T-helper 1 cell treated with Interleukin-12 subunit alpha and Interleukin-12 subunit beta and Interleukin-4 antibody, amounts not matched to agents 30 ng/mL and 1 ng/mL, for 36 hours (primary cell): Measurements from ENCODE around the gene ICOS. TPM values are rescaled to one million over a fixed set of nuclear protein-coding genes. Genes with fewer than 3 reads are reported as not detected.
"Not testable (repeated sequence)": the region's sequence is repeated elsewhere in the genome, so short reads cannot be mapped to it uniquely, and the experiment has no call there.

Experiments used
- intact Hi-C: fragments of 100-400 bp; cut with micrococcal nuclease; formaldehyde crosslinking; loops from one replicate; pipeline ENCODE4 v1.15.1; 2024
- total RNA-seq: library from RNA; stranded (reverse); gene quantifications from 2 replicates; pipeline ENCODE4 v1.2.3, GENCODE V29; 2022

Gene ICOS
- total RNA-seq, 1 donor from 2014 or later: 63.1 TPM

- intact Hi-C loops: no loop called here
These were observed 34.7 kb downstream of the ICOS start for GRCh38 chr2:203971251-203971650.

GRCh38 chr2:203972066-203972465 lies 35.5 kb downstream of the ICOS start:
- intact Hi-C loops: loop anchor here (2.0 kb wide), 1 partner anchor 17 kb away; no protein-coding TSS in a partner anchor

GRCh38 chr2:203973000-203973399 lies 36.4 kb downstream of the ICOS start:
- intact Hi-C loops: loop anchor here (2.0 kb wide), 1 partner anchor 16 kb away; no protein-coding TSS in a partner anchor

GRCh38 chr2:203973676-203974075 lies 37.1 kb downstream of the ICOS start:
- intact Hi-C loops: loop anchor here (2.0 kb wide), 1 partner anchor 15 kb away; no protein-coding TSS in a partner anchor

- intact Hi-C loops: no loop called here
These were observed 39.3 kb downstream of the ICOS start for GRCh38 chr2:203975912-203976311.

- intact Hi-C loops: loop anchor here (5.0 kb wide), 1 partner anchor 1235 kb away; no protein-coding TSS in a partner anchor
These were observed 45.7 kb downstream of the ICOS start for GRCh38 chr2:203982276-203982675.

- intact Hi-C loops: loop anchor here (5.0 kb wide), 1 partner anchor 1236 kb away; no protein-coding TSS in a partner anchor
These were observed 46.6 kb downstream of the ICOS start for GRCh38 chr2:203983064-203983715.

- intact Hi-C loops: not testable (repeated sequence)
These were observed 49.4 kb downstream of the ICOS start for GRCh38 chr2:203985978-203986377.

GRCh38 chr2:203987959-203988358 lies 51.4 kb downstream of the ICOS start:
- intact Hi-C loops: loop anchor here (1.0 to 2.0 kb wide), 4 partner anchors 9 to 41 kb away; no protein-coding TSS in a partner anchor

GRCh38 chr2:203988500-203989260 lies 52.1 kb downstream of the ICOS start:
- intact Hi-C loops: loop anchor here (1.0 to 2.0 kb wide), 4 partner anchors 10 to 42 kb away; no protein-coding TSS in a partner anchor

- intact Hi-C loops: loop anchor here (1.0 to 2.0 kb wide), 4 partner anchors 9 to 43 kb away; no protein-coding TSS in a partner anchor
These were observed 53.0 kb downstream of the ICOS start for GRCh38 chr2:203989521-203989920.

GRCh38 chr2:203992509-203992908 lies 55.9 kb downstream of the ICOS start:
- intact Hi-C loops: no loop called here

GRCh38 chr2:203993011-203993410 lies 56.4 kb downstream of the ICOS start:
- intact Hi-C loops: no loop called here

- intact Hi-C loops: no loop called here
These were observed 57.0 kb downstream of the ICOS start for GRCh38 chr2:203993560-203993959.

GRCh38 chr2:203994735-203995134 lies 58.2 kb downstream of the ICOS start:
- intact Hi-C loops: no loop called here

- intact Hi-C loops: loop anchor here (1.0 to 2.0 kb wide), 2 partner anchors 23 to 44 kb away; no protein-coding TSS in a partner anchor
These were observed 60.1 kb downstream of the ICOS start for GRCh38 chr2:203996692-203997091.

- intact Hi-C loops: loop anchor here (1.0 to 2.0 kb wide), 2 partner anchors 22 to 45 kb away; no protein-coding TSS in a partner anchor
These were observed 60.9 kb downstream of the ICOS start for GRCh38 chr2:203997481-203997880.

GRCh38 chr2:203997980-203998809 lies 61.6 kb downstream of the ICOS start:
- intact Hi-C loops: loop anchor here (1.0 to 2.0 kb wide), 5 partner anchors 8 to 59 kb away; no protein-coding TSS in a partner anchor

GRCh38 chr2:203999835-204000234 lies 63.3 kb downstream of the ICOS start:
- intact Hi-C loops: loop anchor here (2.0 to 10.0 kb wide), 2 partner anchors 61 to 265 kb away; no protein-coding TSS in a partner anchor

GRCh38 chr2:204000446-204000845 lies 63.9 kb downstream of the ICOS start:
- intact Hi-C loops: loop anchor here (10.0 kb wide), 1 partner anchor 266 kb away; no protein-coding TSS in a partner anchor
